Neural cell (in vitro differentiated cells): ENCODE measurements around the gene SEL1L2. TPM values are rescaled to one million over a fixed set of nuclear protein-coding genes. Genes with fewer than 3 reads are reported as not detected.

Source experiments
- H2AFZ ChIP-seq: fragments of 200-600, 300-800 bp; sonication (generic), shearing (Covaris generic); 2 replicates; pipeline ENCODE4 v1.6.0; 2014; ENCODE audit warnings: low read depth, mild to moderate bottlenecking, antibody characterized with exemption, low read length, moderate library complexity
- H3F3A ChIP-seq: fragments of 200-600 bp; shearing (Covaris generic); 2 replicates; pipeline ENCODE4 v1.6.1; 2016; ENCODE audit warnings: mild to moderate bottlenecking, moderate library complexity, mixed read lengths, antibody characterized with exemption, low read length; ENCODE audit not compliant: insufficient read depth, poor library complexity, severe bottlenecking
- H3K27ac ChIP-seq: fragments of 200-600, 300-800 bp; sonication (generic), shearing (Covaris generic); 2 replicates; pipeline ENCODE4 v1.5.1; 2014; ENCODE audit warnings: mild to moderate bottlenecking, low read length, moderate library complexity
- H3K27me3 ChIP-seq: fragments of 300-800, 200-600 bp; sonication (generic), shearing (Covaris generic); 2 replicates; pipeline ENCODE4 v1.6.0; 2014; ENCODE audit warnings: mild to moderate bottlenecking, low read depth, low read length, moderate library complexity; ENCODE audit not compliant: insufficient read depth
- H3K36me3 ChIP-seq: fragments of 300-800, 200-600 bp; sonication (generic), shearing (Covaris generic); 2 replicates; pipeline ENCODE4 v1.5.1; 2014; ENCODE audit warnings: mild to moderate bottlenecking, antibody characterized with exemption, low read length, moderate library complexity; ENCODE audit not compliant: insufficient read depth
- H3K4me2 ChIP-seq: fragments of 300-800, 200-600 bp; sonication (generic), shearing (Covaris generic); 2 replicates; pipeline ENCODE4 v1.6.0; 2014; ENCODE audit warnings: mild to moderate bottlenecking, low read length
- H3K4me3 ChIP-seq: fragments of 300-800, 200-600 bp; sonication (generic), shearing (Covaris generic); 2 replicates; pipeline ENCODE4 v1.5.1; 2014; ENCODE audit warnings: mild to moderate bottlenecking, low read length, moderate library complexity
- H3K79me2 ChIP-seq: fragments of 200-600 bp; shearing (Covaris generic); replicated peaks from 2 replicates; pipeline ENCODE4 v1.6.0; 2014; ENCODE audit warnings: mild to moderate bottlenecking, low read length, moderate library complexity; ENCODE audit not compliant: insufficient read depth
- H3K9ac ChIP-seq: fragments of 300-800, 200-600 bp; sonication (generic), shearing (Covaris generic); 2 replicates; pipeline ENCODE4 v1.6.1; 2016; ENCODE audit warnings: mild to moderate bottlenecking, low read length, mixed read lengths
- H3K9me2 ChIP-seq: fragments of 200-600 bp; shearing (Covaris generic); 2 replicates; pipeline ENCODE4 v1.6.1; 2016; ENCODE audit warnings: mild to moderate bottlenecking, low read length, mixed read lengths; ENCODE audit not compliant: insufficient read depth
- H3K9me3 ChIP-seq: fragments of 200-600, 300-800 bp; sonication (generic), shearing (Covaris generic); 2 replicates; pipeline ENCODE4 v1.6.1; 2016; ENCODE audit warnings: mild to moderate bottlenecking, mixed run types, low read length, moderate library complexity, mixed read lengths
- H4K20me1 ChIP-seq: fragments of 200-600 bp; shearing (Covaris generic); 2 replicates; pipeline ENCODE4 v1.6.1; 2016; ENCODE audit warnings: mild to moderate bottlenecking, mixed run types; ENCODE audit not compliant: insufficient read depth
- EP300 ChIP-seq: fragments of 450-650 bp; conservative IDR thresholded peaks from 2 replicates; pipeline ENCODE4 v1.6.1; 2014; ENCODE audit warnings: antibody characterized with exemption, mild to moderate bottlenecking, moderate library complexity; ENCODE audit not compliant: poor library complexity, severe bottlenecking
- EZH2 ChIP-seq: fragments of 200-600, 300-800 bp; shearing (Covaris generic), sonication (generic); IDR thresholded peaks from 2 replicates; pipeline ENCODE4 v1.6.1; 2014; ENCODE audit warnings: antibody characterized with exemption, low read length, borderline replicate concordance, mild to moderate bottlenecking; ENCODE audit not compliant: insufficient read depth, poor library complexity, severe bottlenecking
- MXI1 ChIP-seq: fragments of 450-650 bp; conservative IDR thresholded peaks from 2 replicates; pipeline ENCODE4 v1.6.1; 2014; ENCODE audit warnings: antibody characterized with exemption, mild to moderate bottlenecking; ENCODE audit not compliant: poor library complexity, severe bottlenecking
- POLR2AphosphoS5 ChIP-seq: IDR thresholded peaks from 2 replicates; pipeline ENCODE4 v1.6.1; 2012
- RAD21 ChIP-seq: fragments of 450-650 bp; conservative IDR thresholded peaks from 2 replicates; pipeline ENCODE4 v1.6.1; 2014; ENCODE audit warnings: antibody characterized with exemption, mild to moderate bottlenecking, moderate library complexity
- SMC3 ChIP-seq: fragments of 450-650 bp; conservative IDR thresholded peaks from 2 replicates; pipeline ENCODE4 v1.6.1; 2014; ENCODE audit warnings: antibody characterized with exemption, mild to moderate bottlenecking, moderate library complexity; ENCODE audit not compliant: poor library complexity
- TAF1 ChIP-seq: IDR thresholded peaks from 2 replicates; pipeline ENCODE4 v1.6.1; 2012; ENCODE audit warnings: low read depth
- polyA plus RNA-seq: library from polyadenylated mRNA; depleted of rRNA; stranded (reverse); fragments of >200 nt; gene quantifications from 2 replicates; pipeline ENCODE4 v1.2.3, GENCODE V29; 2014
- TF ChIP-seq, protein P1 (sequence below): fragments of 450-650 bp; IDR thresholded peaks from 2 replicates; pipeline ENCODE4 v1.5.1; 2014; ENCODE audit warnings: antibody characterized with exemption, mild to moderate bottlenecking, moderate library complexity; ENCODE audit not compliant: poor library complexity, severe bottlenecking
- TF ChIP-seq, protein P2 (sequence below): IDR thresholded peaks from 2 replicates; pipeline ENCODE4 v1.6.1; 2012; ENCODE audit warnings: borderline replicate concordance

SEL1L2 gene
- polyA plus RNA-seq, 1 donor from 2014 or later: not detected

DNA sequence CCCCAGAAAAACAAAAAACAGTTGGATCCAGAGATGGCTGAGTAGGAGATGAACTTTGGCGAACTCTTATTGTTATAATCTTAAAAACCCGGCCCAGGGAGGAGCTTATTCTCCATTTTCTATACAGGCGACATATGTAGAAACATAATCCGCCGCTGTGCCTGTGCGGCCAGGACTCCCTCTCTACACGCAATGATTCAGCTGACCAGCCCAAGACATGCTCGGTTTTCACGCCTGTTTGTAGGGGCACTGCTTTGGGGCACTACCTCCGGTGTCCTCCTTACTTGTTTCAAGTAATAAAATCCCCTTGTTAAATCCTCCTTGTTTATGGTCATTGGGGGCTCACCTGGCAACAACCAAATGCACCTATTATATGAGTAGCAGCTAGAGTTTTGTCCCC, 89.9 kb downstream of the SEL1L2 start:
- Histone ChIP-seq H3K9me3 (no peaks in the 10 kb centered on the region), H3K4me3 (no peak overlapping the region), H3K27ac (no peak overlapping the region), H3K79me2 (no peaks in the 10 kb centered on the region), H3K27me3 (no peaks in the 10 kb centered on the region), H3K9ac (no peak overlapping the region), H4K20me1 (no peaks in the 10 kb centered on the region), H3F3A (no peaks in the 10 kb centered on the region), H3K36me3 (no peaks in the 10 kb centered on the region), H3K9me2 (no peaks in the 10 kb centered on the region), H2AFZ (no peak overlapping the region), H3K4me2 (no peak overlapping the region)
- TF ChIP-seq RAD21: no peak
- no peak for TF ChIP-seq MXI1
- no peak for TF ChIP-seq TAF1
- TF ChIP-seq, protein P1, sequence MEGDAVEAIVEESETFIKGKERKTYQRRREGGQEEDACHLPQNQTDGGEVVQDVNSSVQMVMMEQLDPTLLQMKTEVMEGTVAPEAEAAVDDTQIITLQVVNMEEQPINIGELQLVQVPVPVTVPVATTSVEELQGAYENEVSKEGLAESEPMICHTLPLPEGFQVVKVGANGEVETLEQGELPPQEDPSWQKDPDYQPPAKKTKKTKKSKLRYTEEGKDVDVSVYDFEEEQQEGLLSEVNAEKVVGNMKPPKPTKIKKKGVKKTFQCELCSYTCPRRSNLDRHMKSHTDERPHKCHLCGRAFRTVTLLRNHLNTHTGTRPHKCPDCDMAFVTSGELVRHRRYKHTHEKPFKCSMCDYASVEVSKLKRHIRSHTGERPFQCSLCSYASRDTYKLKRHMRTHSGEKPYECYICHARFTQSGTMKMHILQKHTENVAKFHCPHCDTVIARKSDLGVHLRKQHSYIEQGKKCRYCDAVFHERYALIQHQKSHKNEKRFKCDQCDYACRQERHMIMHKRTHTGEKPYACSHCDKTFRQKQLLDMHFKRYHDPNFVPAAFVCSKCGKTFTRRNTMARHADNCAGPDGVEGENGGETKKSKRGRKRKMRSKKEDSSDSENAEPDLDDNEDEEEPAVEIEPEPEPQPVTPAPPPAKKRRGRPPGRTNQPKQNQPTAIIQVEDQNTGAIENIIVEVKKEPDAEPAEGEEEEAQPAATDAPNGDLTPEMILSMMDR: no peak
- no peak for TF ChIP-seq EZH2
- TF ChIP-seq EP300: no peak
- TF ChIP-seq POLR2AphosphoS5: no peak
- TF ChIP-seq, protein P2, sequence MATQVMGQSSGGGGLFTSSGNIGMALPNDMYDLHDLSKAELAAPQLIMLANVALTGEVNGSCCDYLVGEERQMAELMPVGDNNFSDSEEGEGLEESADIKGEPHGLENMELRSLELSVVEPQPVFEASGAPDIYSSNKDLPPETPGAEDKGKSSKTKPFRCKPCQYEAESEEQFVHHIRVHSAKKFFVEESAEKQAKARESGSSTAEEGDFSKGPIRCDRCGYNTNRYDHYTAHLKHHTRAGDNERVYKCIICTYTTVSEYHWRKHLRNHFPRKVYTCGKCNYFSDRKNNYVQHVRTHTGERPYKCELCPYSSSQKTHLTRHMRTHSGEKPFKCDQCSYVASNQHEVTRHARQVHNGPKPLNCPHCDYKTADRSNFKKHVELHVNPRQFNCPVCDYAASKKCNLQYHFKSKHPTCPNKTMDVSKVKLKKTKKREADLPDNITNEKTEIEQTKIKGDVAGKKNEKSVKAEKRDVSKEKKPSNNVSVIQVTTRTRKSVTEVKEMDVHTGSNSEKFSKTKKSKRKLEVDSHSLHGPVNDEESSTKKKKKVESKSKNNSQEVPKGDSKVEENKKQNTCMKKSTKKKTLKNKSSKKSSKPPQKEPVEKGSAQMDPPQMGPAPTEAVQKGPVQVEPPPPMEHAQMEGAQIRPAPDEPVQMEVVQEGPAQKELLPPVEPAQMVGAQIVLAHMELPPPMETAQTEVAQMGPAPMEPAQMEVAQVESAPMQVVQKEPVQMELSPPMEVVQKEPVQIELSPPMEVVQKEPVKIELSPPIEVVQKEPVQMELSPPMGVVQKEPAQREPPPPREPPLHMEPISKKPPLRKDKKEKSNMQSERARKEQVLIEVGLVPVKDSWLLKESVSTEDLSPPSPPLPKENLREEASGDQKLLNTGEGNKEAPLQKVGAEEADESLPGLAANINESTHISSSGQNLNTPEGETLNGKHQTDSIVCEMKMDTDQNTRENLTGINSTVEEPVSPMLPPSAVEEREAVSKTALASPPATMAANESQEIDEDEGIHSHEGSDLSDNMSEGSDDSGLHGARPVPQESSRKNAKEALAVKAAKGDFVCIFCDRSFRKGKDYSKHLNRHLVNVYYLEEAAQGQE: no peak
- no peak for TF ChIP-seq SMC3

DNA sequence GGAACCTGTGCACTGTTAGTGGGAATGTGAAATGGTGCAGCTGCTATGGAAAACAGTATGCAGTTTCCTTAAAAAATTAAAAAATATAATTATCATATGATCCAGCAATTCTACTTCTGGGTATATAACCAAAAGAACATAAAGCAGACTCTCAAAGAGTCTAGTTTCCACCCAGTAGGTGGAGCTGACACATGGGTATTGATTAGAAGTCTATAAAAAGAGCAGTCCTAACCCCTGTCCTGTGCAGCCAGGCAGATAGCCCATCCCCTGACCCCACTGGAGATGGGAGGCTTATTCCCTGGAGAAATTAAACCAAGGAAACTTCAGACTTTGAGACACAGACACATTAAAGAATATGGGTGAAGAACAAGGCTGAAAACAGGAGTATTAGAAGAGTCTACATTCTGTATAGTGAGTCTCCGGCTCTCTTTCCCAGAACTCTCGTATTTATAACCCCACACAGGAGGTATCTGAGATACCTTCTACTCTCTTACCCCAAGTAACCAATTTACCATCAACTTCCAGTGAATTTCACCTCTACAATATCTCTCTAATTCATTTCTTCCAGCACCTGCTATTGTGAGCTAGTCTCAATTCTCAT, 92.3 kb downstream of the SEL1L2 start:
- no peaks in the 10 kb centered on the region for H3K79me2 ChIP-seq
- H4K20me1 ChIP-seq: no peaks in the 10 kb centered on the region
- no peaks in the 10 kb centered on the region for H3K27me3 ChIP-seq
- H3K9ac ChIP-seq: no peak overlapping the region
- no peaks in the 10 kb centered on the region for H3K9me3 ChIP-seq
- no peaks in the 10 kb centered on the region for H3K9me2 ChIP-seq
- H3K4me2 ChIP-seq: no peak overlapping the region
- H3K4me3 ChIP-seq: no peak overlapping the region
- no peaks in the 10 kb centered on the region for H3K36me3 ChIP-seq
- H3K27ac ChIP-seq: no peak overlapping the region
- no peak overlapping the region for H2AFZ ChIP-seq
- H3F3A ChIP-seq: no peaks in the 10 kb centered on the region
- peak; percentile 30 for TF ChIP-seq RAD21
- no peak for TF ChIP-seq EZH2
- TF ChIP-seq SMC3: peak; percentile 38
